ENCODE measurements around the gene CEP192.
"Not testable (repeated sequence)": the region's sequence is repeated elsewhere in the genome, so short reads cannot be mapped to it uniquely, and the experiment has no call there.

Gene CEP192

GRCh38 chr18:12989397-12990122 is 1.6 kb upstream of the CEP192 start:
- DNase-seq (ENCODE audit: extremely low read depth in 1 of 2, low read depth in 1 of 2), result no peak

DNA sequence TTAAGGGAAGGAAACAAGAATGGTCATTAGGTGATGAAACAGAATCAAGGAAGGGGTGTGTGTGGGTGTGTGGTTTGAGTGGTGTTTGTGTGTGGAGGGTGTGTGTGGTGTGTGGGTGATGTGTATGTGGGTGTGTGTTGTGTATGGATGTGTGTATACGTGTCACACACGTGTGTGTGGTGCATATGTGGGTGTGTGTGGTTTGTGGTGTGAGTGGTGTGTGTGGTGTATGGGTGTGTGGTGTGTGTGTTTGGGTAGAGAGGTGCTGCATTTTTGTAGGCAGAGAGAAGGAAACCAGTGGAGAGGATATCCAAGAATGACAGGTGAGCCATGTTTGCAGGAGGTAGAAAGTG is 1.1 kb upstream of the CEP192 start:
- peak; percentile 24 to 47 for DNase-seq (ENCODE audit: extremely low read depth in 1 of 2, low read depth in 1 of 2)

GRCh38 chr18:12990641-12990966 is 558 bp upstream of the CEP192 start:
- no peak for DNase-seq (ENCODE audit: extremely low read depth in 1 of 2, low read depth in 1 of 2)

DNA sequence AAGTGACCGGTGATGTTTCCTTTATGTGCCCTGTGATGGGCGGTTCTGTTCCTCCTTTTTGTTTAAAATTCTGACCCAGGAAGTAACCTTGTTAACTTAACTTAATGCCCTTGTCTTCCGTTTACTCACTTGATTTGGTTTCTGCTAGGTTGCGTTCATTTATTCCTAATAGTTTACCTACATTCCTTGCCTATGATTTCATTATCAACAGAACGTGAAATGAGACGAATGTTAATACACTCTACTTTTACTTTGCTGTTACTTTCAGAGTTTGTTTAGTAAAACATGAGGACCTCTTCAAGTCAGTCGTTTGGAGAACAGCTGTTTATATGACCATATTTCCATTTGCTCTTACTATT is 638 bp downstream of the CEP192 start:
- DNase-seq (ENCODE audit: extremely low read depth in 1 of 2, low read depth in 1 of 2), result no peak

DNA sequence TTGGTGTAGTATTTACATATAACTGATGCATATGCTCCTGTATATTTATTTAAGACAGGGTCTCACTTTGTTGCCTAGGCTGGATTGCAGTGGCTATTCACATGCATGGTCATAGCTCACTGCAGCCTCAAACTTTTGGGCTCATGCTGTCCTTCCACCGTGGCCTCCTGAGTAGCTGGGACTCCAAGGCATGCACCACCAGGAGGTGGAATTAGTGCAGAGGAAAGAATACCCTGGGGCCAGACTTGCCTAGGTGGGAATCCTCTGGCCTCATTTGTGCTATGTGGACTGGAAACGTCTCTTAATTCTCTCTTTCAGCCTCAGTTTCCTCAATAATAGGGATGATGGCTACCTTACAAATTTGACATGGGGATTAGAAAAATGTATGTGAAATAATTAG is 2.3 kb downstream of the CEP192 start:
- no peak for DNase-seq (ENCODE audit: extremely low read depth in 1 of 2, low read depth in 1 of 2)

- no peak for DNase-seq (ENCODE audit: extremely low read depth in 1 of 2, low read depth in 1 of 2)
Measured at GRCh38 chr18:12995424-12995823, 4.3 kb downstream of the CEP192 start.

DNA sequence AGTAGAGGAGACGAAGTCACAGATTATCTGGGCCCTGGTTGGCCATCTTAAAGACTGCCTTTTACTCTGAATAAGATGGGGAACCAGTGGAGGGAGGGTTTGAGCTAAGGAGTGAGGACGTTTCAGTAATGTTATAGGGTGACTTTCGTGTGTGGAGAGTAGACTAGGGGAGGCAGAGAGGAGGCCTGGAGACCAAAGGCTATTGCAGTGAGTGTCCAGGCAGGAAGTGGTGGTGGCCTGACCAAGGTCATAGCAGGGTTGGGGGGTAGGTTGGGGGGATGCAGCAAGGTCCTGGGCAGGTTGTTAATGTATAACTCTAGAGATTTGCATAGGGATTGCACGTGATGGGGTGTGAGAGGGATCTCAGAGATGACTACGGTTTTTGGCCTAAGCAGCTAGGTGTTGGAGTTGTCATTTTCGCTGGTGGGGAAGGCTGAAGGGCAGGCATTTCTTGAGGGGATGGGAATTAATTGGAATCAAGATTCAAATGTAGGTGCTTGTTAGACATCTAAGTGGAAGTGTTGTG is 4.9 kb downstream of the CEP192 start:
- no peak for DNase-seq (ENCODE audit: extremely low read depth in 1 of 2, low read depth in 1 of 2)

DNA sequence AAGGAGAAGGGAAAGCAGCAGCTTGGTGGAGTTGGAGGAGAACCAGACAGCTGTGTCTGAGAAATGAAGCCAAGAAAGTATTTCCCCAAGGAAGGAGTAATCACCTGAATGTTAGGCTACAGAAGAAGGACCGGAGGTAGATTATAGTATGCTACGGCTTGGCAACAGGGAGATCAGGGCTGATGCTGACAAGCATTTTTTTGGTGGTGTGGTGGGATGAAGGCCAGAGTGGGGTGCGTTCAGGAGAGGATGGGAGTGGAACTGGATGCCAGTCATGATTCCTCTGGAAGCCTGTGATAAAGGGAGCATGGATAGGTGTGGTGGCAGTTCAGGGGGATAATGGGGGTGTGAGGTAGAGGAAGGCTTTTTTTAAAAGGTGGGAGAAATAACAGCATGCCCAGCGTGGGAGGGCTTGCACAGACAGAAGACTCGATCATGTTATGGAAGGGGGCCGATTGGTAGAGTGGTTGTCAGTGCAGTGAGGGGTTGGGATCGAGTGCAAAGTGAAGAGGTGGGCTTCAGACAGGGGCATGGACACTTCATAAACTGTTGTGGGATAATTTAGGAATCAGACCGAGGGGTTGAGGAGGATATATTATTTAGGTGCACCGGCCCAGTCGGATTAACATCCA is 5.6 kb downstream of the CEP192 start:
- no peak for DNase-seq (ENCODE audit: extremely low read depth in 1 of 2, low read depth in 1 of 2)

GRCh38 chr18:12997330-12997729 is 6.2 kb downstream of the CEP192 start:
- DNase-seq (ENCODE audit: extremely low read depth in 1 of 2, low read depth in 1 of 2), result not testable (repeated sequence)

- DNase-seq (ENCODE audit: extremely low read depth in 1 of 2, low read depth in 1 of 2), result no peak
Measured at GRCh38 chr18:12998332-12999060, 7.3 kb downstream of the CEP192 start.

DNA sequence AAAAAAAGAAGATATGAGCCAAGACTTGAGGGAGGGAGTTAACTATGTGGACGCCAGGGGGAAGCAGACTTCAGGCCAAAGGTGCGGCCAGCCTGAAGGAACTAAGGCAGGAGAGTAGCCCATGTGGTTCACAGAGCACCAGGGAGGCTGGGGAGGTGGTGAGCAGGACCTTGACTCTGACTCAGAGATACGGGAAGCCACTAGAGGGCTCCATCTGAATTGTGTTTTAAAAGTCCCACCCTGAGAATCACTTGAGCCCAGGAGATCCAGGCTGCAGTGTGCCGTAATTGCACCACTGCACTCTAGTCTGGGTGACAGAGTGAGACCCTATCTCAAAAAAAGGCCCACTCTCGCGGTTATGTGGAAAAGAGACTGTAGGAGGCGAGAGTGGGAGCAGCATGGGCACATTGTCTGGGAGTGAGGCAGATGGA is 12.3 kb downstream of the CEP192 start:
- peak in 1 of 2 donors; percentile 6 for DNase-seq (ENCODE audit: extremely low read depth in 1 of 2, low read depth in 1 of 2)

DNA sequence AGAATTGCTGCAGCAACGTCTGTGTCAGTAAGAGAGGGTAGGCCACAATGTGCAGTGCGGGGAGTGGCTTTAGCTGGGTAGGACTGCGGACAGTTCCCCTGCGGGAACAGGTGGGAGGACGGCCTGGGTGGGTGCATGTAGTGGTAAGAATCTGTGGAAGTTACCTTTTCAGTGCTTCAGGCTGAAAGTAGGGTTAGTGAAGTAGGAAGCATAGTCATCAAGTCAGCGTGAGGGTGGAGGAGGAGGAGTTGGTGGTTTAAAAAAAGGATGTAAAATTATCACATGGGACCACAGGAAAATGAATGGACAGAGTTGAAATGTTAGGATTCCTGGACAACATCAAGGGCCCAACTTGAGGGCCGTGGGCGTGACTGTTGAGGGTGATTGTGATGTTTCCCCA is 13.2 kb downstream of the CEP192 start:
- no peak for DNase-seq (ENCODE audit: extremely low read depth in 1 of 2, low read depth in 1 of 2)

GRCh38 chr18:13005289-13005688 is 14.1 kb downstream of the CEP192 start:
- no peak for DNase-seq (ENCODE audit: extremely low read depth in 1 of 2, low read depth in 1 of 2)

DNA sequence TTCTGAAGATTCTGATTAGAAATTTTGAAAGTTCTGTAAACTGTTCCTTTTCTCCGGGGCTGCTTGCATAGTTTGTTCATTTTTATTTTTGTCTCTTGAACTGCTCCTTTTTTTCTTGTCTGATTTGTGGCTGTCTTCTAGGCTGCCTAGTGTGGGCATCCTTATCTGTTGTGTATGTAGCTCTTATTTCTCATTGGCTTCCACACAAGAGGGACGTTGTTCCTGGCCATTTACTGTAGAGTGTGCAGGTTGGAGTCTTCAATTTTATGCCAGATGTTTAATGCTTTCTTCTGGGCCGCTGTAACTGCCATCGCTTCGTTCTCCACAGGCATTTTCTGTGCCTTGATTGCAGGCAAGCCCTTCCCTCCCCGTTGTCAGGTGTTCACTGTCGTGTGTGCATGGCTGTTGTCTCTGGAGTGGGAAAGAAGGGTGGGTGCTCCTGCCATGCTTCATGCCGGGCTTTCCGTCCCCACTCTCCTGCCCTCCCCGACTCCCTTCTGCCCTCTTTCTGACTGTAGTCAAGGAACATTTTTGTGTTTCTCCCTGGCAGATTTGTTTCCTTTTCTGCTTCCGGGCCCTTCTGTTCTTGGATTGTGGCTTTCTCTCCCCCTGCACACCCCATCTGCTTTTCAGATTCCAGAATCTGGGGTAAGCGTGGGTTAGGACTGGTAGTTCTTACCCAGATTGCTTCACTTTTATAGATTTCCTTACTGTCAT is 15.5 kb downstream of the CEP192 start:
- DNase-seq (ENCODE audit: extremely low read depth in 1 of 2, low read depth in 1 of 2), result no peak

GRCh38 chr18:13007248-13007560 is 16.0 kb downstream of the CEP192 start:
- no peak for DNase-seq (ENCODE audit: extremely low read depth in 1 of 2, low read depth in 1 of 2)

- no peak for DNase-seq (ENCODE audit: extremely low read depth in 1 of 2, low read depth in 1 of 2)
Measured at GRCh38 chr18:13011719-13012118, 20.6 kb downstream of the CEP192 start.

GRCh38 chr18:13014232-13014631 is 23.1 kb downstream of the CEP192 start:
- no peak for DNase-seq (ENCODE audit: extremely low read depth in 1 of 2, low read depth in 1 of 2)

DNA sequence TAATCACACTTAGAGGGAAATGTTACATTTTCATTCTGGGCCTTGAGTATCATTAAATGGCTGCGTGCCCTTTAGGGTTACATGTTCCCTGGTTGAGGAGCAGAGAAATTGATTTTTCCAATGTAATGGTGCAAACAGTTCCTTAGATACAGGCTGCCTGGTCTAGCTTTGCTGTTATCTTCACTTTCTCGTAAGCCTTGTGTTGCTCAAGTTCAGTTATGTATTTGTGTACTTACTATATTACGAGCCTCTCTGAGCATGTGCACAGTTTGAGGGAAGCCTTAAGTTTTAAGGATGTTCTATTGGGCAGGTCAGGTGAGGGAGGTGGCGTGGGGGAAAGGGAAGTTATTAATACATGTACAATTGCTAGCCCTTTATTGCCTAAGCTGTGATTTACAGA is 23.7 kb downstream of the CEP192 start:
- DNase-seq (ENCODE audit: extremely low read depth in 1 of 2, low read depth in 1 of 2), result no peak

DNA sequence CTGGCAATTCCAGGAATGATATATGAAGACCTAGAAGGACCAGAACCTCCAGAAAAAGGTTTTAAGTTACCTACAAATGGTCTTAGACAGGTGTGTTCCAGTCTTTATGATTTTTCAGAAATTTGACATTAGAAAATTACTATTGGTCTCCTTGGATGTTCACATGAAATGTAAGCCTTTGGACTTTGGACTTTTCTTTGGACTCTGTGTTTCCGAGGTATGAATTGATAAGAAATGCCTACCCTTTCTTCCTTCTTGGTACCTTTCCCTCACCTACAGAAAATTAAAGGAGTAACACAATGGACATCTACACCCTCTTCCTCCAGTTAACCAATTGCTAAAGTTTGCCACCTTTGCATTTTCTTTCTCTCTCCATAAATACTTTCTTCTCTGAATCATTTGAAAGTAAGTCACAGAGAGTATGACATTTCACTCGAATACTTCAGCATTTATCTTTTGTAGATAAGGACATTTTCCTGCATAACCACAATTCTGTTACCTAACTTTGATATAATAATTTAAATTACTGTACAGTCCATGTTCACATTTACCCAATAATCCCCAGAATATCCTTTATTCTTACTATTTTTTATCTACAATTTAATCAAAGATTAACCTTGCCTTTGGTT is 26.2 kb downstream of the CEP192 start:
- DNase-seq (ENCODE audit: extremely low read depth in 1 of 2, low read depth in 1 of 2), result no peak

- DNase-seq (ENCODE audit: extremely low read depth in 1 of 2, low read depth in 1 of 2), result no peak
Measured at GRCh38 chr18:13018374-13018773, 27.2 kb downstream of the CEP192 start.

DNA sequence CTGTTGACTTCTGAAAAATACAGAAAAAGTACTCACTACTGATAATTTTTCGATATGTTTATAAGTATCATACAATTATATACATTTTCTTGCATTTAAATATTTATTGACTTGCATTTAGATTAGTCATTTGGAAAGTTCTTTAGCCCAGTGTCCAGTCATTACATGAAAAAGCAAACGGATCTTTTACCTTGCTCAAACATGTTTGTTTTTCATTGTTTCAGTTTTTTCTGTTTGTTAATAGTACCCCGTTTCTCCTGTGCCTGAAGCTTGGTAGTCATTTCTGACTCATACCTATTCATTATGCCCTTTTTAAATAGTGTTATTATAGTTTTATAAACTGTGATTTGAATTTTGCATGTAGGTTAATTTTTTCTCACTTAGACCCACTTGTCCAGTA is 28.1 kb downstream of the CEP192 start:
- no peak for DNase-seq (ENCODE audit: extremely low read depth in 1 of 2, low read depth in 1 of 2)
